BLaER1 treated with 17β-estradiol and CSF1 and Interleukin-3, amounts not matched to agents 10 nM and 100 nM (cell line): ENCODE measurements around the gene XRCC4.
"Not testable (repeated sequence)": the region's sequence is repeated elsewhere in the genome, so short reads cannot be mapped to it uniquely, and the experiment has no call there.

ENCODE experiments used
- H3K27ac ChIP-seq, 11 experiments: shearing (Covaris generic); formaldehyde crosslinking; 2 replicates each; pipeline ENCODE4 v1.8.1; 2022
- H3K27me3 ChIP-seq, 11 experiments: shearing (Covaris generic); formaldehyde crosslinking; 2 replicates each; pipeline ENCODE4 v1.8.1; 2022
- H3K36me3 ChIP-seq, 11 experiments: shearing (Covaris generic); formaldehyde crosslinking; 2 replicates each; pipeline ENCODE4 v1.8.1; 2022
- H3K4me1 ChIP-seq, 10 experiments: shearing (Covaris generic); formaldehyde crosslinking; 2 replicates each; pipeline ENCODE4 v1.8.1; 2022
- H3K4me2 ChIP-seq, 11 experiments: shearing (Covaris generic); formaldehyde crosslinking; 2 replicates each; pipeline ENCODE4 v1.8.1; 2022
- H3K4me3 ChIP-seq, 10 experiments: shearing (Covaris generic); formaldehyde crosslinking; 2 replicates each; pipeline ENCODE4 v1.8.1; 2022
- H3K9ac ChIP-seq, 11 experiments: shearing (Covaris generic); formaldehyde crosslinking; 2 replicates each; pipeline ENCODE4 v1.8.1; 2022
- H3K9me3 ChIP-seq, 11 experiments: shearing (Covaris generic); formaldehyde crosslinking; replicated peaks in 1 of 11; 2 replicates each; pipeline ENCODE4 v1.8.1; 2022
- H4K20me1 ChIP-seq, 11 experiments: shearing (Covaris generic); formaldehyde crosslinking; 2 replicates each; pipeline ENCODE4 v1.8.1; 2022
- Cebpa-rat ChIP-seq, 11 experiments: shearing (Covaris generic); IDR thresholded peaks; 2 replicates each; pipeline ENCODE4 v1.8.1; 2022

Gene XRCC4

DNA sequence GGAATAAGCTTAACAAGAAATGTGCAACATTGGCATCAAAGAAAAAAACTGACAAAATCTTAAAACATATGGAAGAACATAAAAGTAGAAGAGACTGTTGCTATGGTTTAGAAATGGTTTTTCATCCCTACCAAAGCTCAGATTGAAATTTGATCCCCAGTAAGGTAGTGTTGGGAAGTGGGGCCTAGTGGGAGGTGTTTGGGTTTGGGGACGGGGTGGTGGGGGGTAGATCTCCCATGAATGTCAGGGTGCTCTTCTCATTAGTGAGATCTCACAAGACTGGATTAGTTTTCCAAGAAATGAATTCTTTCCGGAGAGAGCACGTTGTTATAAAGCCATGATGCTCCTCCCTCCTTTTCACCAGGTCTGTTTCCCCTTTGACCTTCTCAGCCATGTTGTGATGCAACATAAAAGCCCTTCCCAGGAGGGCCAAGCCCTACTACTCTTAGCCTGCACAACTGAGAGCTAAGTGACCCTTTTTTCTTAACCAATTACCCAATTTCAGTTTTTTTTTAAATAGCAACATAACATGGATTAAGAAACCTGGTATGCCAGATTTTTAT lies 10.7 kb upstream of the XRCC4 start:
- Histone ChIP-seq H3K27me3 (no peaks in the 10 kb centered on the region), H3K9me3 (peaks cover 0 to 1% (median 0%) of the 10 kb centered on the region in 11 experiments; a peak in 2 of 22 replicates), H3K36me3 (peaks cover 36 to 82% (median 60%) of the 10 kb centered on the region in 11 experiments; a peak in 21 of 22 replicates), H3K4me1 (peaks cover 0 to 63% (median 0%) of the 10 kb centered on the region in 10 experiments; a peak in 6 of 20 replicates), H4K20me1 (peaks cover 26 to 92% (median 69%) of the 10 kb centered on the region in 11 experiments; a peak in 20 of 22 replicates), H3K4me2 (peak overlapping the region in 2 of 11 experiments; percentile 19 to 24; a peak in 3 of 22 replicates), H3K4me3 (no peak overlapping the region), H3K27ac (no peak overlapping the region), H3K9ac (no peak overlapping the region)
- no peak for TF ChIP-seq Cebpa-rat (IDR thresholded peaks at IDR 0.05)

DNA sequence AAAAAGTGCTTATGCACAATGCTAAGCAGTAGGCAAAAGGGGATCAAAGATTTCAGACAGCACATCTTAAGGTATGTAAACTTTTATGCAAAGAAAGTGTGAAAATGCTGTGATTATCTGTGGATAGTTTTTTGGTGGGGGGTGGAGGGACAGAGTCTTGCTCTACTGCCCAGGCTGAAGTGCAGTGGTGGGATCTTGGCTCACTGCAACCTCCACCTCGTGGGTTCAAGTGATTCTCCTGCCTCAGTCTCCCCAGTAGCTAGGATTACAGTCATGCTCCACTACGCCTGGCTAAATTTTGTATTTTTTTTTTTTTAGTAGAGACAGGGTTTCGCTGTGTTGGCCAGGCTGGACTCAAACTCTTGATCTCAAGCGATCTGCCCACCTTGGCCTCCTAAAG lies 10.0 kb upstream of the XRCC4 start:
- Histone ChIP-seq H4K20me1 (peaks cover 30 to 94% (median 77%) of the 10 kb centered on the region in 11 experiments; a peak in 21 of 22 replicates), H3K36me3 (peaks cover 32 to 80% (median 60%) of the 10 kb centered on the region in 11 experiments; a peak in 21 of 22 replicates)

DNA sequence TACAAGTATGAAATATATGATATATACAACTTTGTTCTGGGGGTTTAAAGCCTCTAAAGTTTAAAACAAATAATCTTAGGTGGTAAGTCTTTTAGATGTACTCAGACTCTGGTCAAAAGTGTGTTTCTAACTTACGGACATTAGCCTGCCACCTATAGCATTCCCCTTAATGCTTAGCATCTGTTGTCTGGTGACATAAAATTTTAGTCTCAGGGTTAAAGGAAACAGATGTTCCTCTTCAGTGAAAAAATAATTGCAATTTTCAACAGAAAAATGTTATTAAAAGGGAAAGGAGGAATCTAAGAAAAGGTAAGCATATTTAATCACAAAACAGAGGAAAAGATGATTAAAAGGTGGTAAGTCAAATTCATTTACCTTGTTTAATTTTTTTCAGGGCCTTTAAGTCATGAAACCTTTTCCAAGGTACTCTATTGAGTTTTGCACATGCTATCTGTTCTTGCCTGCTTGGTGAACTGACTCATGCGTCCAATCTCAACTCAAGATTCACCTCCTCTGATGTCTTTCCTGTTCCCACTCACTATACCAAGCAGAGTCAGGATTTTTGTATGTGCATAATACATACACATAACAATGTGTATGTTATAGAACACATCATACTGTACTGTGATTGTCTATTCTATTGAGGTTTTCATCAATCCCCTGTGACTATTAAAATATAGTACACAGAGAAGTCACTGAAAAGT lies 8.1 kb upstream of the XRCC4 start:
- peaks cover 0 to 87% (median 0%) of the 10 kb centered on the region in 10 experiments; a peak in 8 of 20 replicates for H3K4me1 ChIP-seq
- H3K9me3 ChIP-seq: peaks cover 0 to 7% (median 0%) of the 10 kb centered on the region in 11 experiments; a peak in 2 of 22 replicates
- H3K27ac ChIP-seq: no peak overlapping the region; a peak in 1 of 22 replicates
- H4K20me1 ChIP-seq: peaks cover 41 to 98% (median 91%) of the 10 kb centered on the region in 11 experiments; a peak in 21 of 22 replicates
- no peak for TF ChIP-seq Cebpa-rat (IDR thresholded peaks at IDR 0.05)
- no peaks in the 10 kb centered on the region for H3K27me3 ChIP-seq
- H3K9ac ChIP-seq: no peak overlapping the region
- H3K36me3 ChIP-seq: peaks cover 24 to 80% (median 64%) of the 10 kb centered on the region in 11 experiments; a peak in 21 of 22 replicates
- H3K4me2 ChIP-seq: peak overlapping the region in 3 of 11 experiments; percentile 26 to 64 (median 32); a peak in 6 of 22 replicates
- H3K4me3 ChIP-seq: no peak overlapping the region

More for the DNA sequence above, 10.0 kb upstream of the XRCC4 start:
- Histone ChIP-seq H3K4me2 (peak overlapping the region in 2 of 11 experiments; percentile 30 to 43; a peak in 2 of 22 replicates), H3K4me1 (peaks cover 0 to 71% (median 0%) of the 10 kb centered on the region in 10 experiments; a peak in 6 of 20 replicates)
- H3K27ac ChIP-seq, H3K9ac ChIP-seq, H3K4me3 ChIP-seq, H3K27me3 ChIP-seq, H3K9me3 ChIP-seq: not testable (repeated sequence)

DNA sequence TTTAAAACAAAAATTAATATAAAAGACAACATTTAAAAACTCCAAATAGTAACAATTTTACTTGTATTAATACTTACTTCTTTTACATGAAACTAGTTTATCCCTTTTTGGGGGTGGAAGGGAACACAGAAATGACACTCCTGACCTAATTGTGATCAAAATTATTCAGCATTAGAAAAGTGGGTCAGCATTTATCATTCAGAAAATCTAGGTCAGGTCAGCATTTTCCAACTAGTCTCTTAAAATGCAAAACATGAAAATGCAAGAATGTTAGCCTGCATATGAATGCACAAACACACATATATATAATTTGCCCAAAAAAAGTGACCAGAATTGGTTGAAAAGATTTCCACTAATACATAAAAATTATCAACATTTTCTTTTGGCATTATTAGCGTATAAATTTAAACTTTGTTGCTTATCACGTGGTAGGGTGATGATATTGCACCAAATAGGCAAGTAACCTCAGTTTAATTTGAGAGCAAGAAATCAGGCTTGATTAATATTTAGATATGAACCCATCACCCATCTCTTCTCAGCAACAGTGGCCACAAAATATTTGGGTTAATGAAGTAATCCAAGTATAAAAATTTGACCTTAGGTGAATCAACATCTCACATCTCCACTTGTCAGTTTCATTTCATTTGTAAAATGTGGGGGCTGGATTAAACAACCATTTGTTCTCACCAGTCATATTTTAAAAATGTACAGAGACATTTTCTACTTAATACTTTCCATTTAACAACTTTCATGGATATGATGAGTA lies 5.9 kb upstream of the XRCC4 start:
- peaks cover 0 to 96% (median 11%) of the 10 kb centered on the region in 10 experiments; a peak in 18 of 20 replicates for H3K4me1 ChIP-seq
- TF ChIP-seq Cebpa-rat (IDR thresholded peaks at IDR 0.05): no peak
- peak overlapping the region in 3 of 11 experiments; percentile 78 to 94 (median 85); a peak in 6 of 22 replicates for H3K4me2 ChIP-seq
- H3K9me3 ChIP-seq: peaks cover 0 to 7% (median 0%) of the 10 kb centered on the region in 11 experiments; a peak in 1 of 22 replicates
- peak overlapping the region in 2 of 10 experiments; percentile 18 to 77; a peak in 3 of 20 replicates for H3K4me3 ChIP-seq
- H3K9ac ChIP-seq: 0 out of 22 replicates have a peak overlapping the region, but pooled peaks of 1 of the 11 experiments have one; percentile 46
- H4K20me1 ChIP-seq: peaks cover 39 to 86% (median 69%) of the 10 kb centered on the region in 11 experiments; a peak in 21 of 22 replicates
- H3K27me3 ChIP-seq: no peaks in the 10 kb centered on the region
- H3K36me3 ChIP-seq: peaks cover 8 to 74% (median 56%) of the 10 kb centered on the region in 11 experiments; a peak in 21 of 22 replicates
- H3K27ac ChIP-seq: peak overlapping the region in 1 of 11 experiments; percentile 22; a peak in 1 of 22 replicates

DNA sequence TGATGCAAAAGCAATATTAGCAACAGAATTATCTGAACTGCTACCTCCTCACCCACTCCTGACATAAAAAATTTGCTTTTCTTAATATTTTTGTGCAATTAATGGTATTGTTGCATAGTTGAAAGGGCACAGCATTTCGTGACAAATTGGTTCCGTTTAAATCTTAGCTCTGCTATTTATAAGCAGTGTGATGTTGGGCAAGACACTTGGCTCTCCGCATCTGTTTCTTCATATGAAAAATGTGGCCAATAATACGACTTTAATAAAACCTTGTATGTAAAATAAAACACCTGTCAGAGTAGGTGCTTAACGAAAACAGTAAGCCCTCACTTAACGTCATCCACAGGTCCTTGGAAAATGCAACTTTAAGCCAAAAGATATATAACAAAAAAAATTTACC lies 4.4 kb upstream of the XRCC4 start:
- TF ChIP-seq Cebpa-rat (IDR thresholded peaks at IDR 0.05): no peak
- H3K9me3 ChIP-seq: peaks cover 0 to 7% (median 0%) of the 10 kb centered on the region in 11 experiments; a peak in 1 of 22 replicates

DNA sequence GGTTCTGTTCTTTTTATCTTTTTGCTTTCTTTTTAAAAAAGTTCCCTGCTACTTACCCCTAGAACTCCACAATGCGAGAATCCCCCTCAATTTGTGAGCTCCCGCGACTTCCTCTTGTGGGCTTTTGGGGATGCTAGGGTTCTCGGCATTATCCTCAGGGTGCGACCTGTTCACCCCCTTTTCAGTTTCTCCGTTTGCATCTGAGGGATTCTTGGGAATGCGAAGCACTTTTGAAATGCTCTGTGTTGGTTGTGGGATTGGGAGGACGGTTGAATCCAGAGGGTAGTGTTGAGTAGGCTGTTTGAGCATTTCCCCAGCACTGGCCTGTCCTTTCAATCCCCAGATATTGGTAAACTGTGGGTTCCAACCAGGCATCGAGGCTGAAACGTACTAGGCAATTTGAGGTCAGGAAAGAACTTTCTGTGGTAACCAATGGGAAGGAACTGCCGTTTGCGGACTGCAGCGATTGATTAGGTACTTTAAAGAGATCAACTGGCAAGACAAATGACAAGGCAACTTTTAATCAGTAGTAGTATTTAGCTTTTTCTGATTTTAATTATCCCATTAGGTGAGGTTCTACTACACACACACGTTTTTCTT lies 415 bp downstream of the XRCC4 start:
- H3K4me2 ChIP-seq: peak overlapping the region; percentile 69 to 97 (median 83)
- H3K4me3 ChIP-seq: peak overlapping the region; percentile 74 to 94 (median 86)
- H3K9me3 ChIP-seq: peaks cover 0 to 10% (median 2%) of the 10 kb centered on the region in 11 experiments; a peak in 4 of 22 replicates
- H3K27ac ChIP-seq: peak overlapping the region; percentile 85 to 97 (median 93)
- no peaks in the 10 kb centered on the region for H3K27me3 ChIP-seq
- H3K36me3 ChIP-seq: peaks cover 3 to 33% (median 28%) of the 10 kb centered on the region in 11 experiments; a peak in 21 of 22 replicates
- peak overlapping the region; percentile 86 to 96 (median 92) for H3K9ac ChIP-seq
- peaks cover 7 to 69% (median 21%) of the 10 kb centered on the region in 10 experiments; a peak in 19 of 20 replicates for H3K4me1 ChIP-seq
- TF ChIP-seq Cebpa-rat (IDR thresholded peaks at IDR 0.05): no peak
- peaks cover under 1 to 23% (median 16%) of the 10 kb centered on the region in 11 experiments; a peak in 18 of 22 replicates for H4K20me1 ChIP-seq

More for the DNA sequence above, 4.4 kb upstream of the XRCC4 start:
- Histone ChIP-seq H3K9ac (peak overlapping the region in 2 of 11 experiments; percentile 46 to 59; a peak in 2 of 22 replicates), H3K4me2 (peak overlapping the region in 4 of 11 experiments; percentile 19 to 94 (median 82); a peak in 6 of 22 replicates), H3K4me1 (peaks cover under 1 to 82% (median 12%) of the 10 kb centered on the region in 10 experiments; a peak in 18 of 20 replicates), H3K27me3 (no peaks in the 10 kb centered on the region), H3K27ac (0 out of 22 replicates have a peak overlapping the region, but pooled peaks of 1 of the 11 experiments have one; percentile 22), H4K20me1 (peaks cover 30 to 71% (median 58%) of the 10 kb centered on the region in 11 experiments; a peak in 19 of 22 replicates), H3K36me3 (peaks cover 5 to 63% (median 50%) of the 10 kb centered on the region in 11 experiments; a peak in 21 of 22 replicates), H3K4me3 (peak overlapping the region in 2 of 10 experiments; percentile 77 to 82; a peak in 3 of 20 replicates)

DNA sequence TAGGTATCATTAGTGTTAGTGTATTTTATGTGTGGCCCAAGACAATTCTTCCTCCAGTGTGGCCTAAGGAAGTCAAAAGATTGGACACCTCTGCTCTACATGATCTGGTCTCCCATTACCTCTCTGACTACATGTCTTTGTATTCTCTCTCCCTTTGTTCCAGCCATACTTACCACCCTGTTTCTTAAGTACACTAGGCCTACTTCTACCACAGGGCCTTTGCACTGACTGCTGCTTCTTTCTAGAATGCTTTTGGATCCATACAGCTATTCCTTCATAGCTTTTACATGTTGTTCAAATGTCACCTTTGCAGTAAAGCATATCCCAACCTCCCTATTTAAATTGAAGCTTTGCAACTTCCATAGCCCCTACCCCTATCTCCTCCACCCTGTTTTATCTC lies 5.4 kb downstream of the XRCC4 start:
- Histone ChIP-seq H3K9ac (no peak overlapping the region), H3K4me3 (no peak overlapping the region), H3K27me3 (no peaks in the 10 kb centered on the region), H3K4me2 (no peak overlapping the region), H4K20me1 (no peaks in the 10 kb centered on the region), H3K9me3 (peaks cover 0 to 14% (median 0%) of the 10 kb centered on the region in 11 experiments; a peak in 3 of 22 replicates), H3K4me1 (peaks cover 7 to 34% (median 11%) of the 10 kb centered on the region in 10 experiments; a peak in 15 of 20 replicates), H3K36me3 (peaks cover 0 to 12% (median 0%) of the 10 kb centered on the region in 11 experiments; a peak in 4 of 22 replicates), H3K27ac (no peak overlapping the region)
- no peak for TF ChIP-seq Cebpa-rat (IDR thresholded peaks at IDR 0.05)
